ENCODE results near the gene SMOC2. TPM values are rescaled to one million over a fixed set of nuclear protein-coding genes. Genes with fewer than 3 reads are reported as not detected.

The SMOC2 gene
- total RNA-seq, 6 experiments from 2014 or later: 0.42 to 3.5 (median 1.2) TPM

GRCh38 chr6:168695701-168696100 is 254.7 kb downstream of the SMOC2 start:
- Histone ChIP-seq H3K9me3 (no peaks in the 10 kb centered on the region), H3K36me3 (no peaks in the 10 kb centered on the region), H3K27ac (no peak overlapping the region), H3K4me3 (no peak overlapping the region), H3K4me1 (no peaks in the 10 kb centered on the region), H3K27me3 (no peaks in the 10 kb centered on the region)
- TF ChIP-seq, protein P1, sequence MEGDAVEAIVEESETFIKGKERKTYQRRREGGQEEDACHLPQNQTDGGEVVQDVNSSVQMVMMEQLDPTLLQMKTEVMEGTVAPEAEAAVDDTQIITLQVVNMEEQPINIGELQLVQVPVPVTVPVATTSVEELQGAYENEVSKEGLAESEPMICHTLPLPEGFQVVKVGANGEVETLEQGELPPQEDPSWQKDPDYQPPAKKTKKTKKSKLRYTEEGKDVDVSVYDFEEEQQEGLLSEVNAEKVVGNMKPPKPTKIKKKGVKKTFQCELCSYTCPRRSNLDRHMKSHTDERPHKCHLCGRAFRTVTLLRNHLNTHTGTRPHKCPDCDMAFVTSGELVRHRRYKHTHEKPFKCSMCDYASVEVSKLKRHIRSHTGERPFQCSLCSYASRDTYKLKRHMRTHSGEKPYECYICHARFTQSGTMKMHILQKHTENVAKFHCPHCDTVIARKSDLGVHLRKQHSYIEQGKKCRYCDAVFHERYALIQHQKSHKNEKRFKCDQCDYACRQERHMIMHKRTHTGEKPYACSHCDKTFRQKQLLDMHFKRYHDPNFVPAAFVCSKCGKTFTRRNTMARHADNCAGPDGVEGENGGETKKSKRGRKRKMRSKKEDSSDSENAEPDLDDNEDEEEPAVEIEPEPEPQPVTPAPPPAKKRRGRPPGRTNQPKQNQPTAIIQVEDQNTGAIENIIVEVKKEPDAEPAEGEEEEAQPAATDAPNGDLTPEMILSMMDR (IDR thresholded peaks at IDR 0.05): no peak
- no peak for TF ChIP-seq POLR2A (IDR thresholded peaks at IDR 0.05)
- DNase-seq: no peak
- intact Hi-C loops (cut with DNase I): no loop called here
- no peak for ATAC-seq
- WGBS (ENCODE audit: insufficient coverage, low coverage, low lambda C conversion rate, missing lambda C conversion rate): 57% methylated on average over 4 of the region's 4 CpGs

GRCh38 chr6:168698923-168699322 is 257.9 kb downstream of the SMOC2 start:
- no peaks in the 10 kb centered on the region for H3K9me3 ChIP-seq
- no peaks in the 10 kb centered on the region for H3K27me3 ChIP-seq
- TF ChIP-seq POLR2A (IDR thresholded peaks at IDR 0.05): no peak
- TF ChIP-seq, protein P1 (IDR thresholded peaks at IDR 0.05): no peak
- ATAC-seq (no peak), DNase-seq (no peak)
- H3K4me1 ChIP-seq: no peaks in the 10 kb centered on the region
- H3K36me3 ChIP-seq: no peaks in the 10 kb centered on the region
- no peak overlapping the region for H3K27ac ChIP-seq
- intact Hi-C loops (cut with DNase I): no loop called here
- WGBS (ENCODE audit: insufficient coverage, low coverage, low lambda C conversion rate, missing lambda C conversion rate): 16% methylated on average over 3 of the region's 5 CpGs
- no peak overlapping the region for H3K4me3 ChIP-seq

DNA sequence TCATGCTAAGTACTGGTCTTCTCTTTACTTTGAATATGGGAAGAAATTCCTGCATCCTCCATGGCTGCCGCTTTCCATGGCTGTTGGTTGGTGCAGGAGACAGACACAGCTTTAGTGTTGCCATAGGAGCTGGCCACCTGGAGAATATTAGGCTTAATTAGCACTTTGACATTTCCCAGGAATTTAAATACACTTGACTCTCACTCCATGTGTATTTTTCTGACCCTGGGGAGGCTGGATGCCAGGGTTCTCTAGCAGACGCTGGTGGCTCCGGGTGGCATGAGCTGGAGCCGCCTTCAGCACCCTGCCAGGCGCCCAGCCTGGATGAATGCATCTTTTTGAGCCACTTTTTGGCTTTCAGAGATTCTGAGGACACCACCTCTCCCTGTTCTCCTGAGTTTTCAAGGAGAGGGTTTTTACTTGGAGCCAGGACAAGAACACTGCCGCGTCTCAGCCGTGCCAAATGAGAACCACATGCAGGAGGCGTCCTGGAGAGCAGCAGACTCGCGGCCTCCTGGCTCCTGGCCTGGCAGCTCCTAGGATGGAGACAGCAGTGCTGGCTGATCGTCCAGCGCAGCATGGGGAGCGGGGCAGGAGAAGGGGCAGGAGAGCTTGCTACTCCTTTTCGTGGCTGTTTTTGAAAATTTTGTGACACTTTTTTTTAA is 258.8 kb downstream of the SMOC2 start:
- ATAC-seq (no peak), DNase-seq (no peak)
- no peaks in the 10 kb centered on the region for H3K27me3 ChIP-seq
- H3K27ac ChIP-seq: no peak overlapping the region
- H3K9me3 ChIP-seq: no peaks in the 10 kb centered on the region
- no peaks in the 10 kb centered on the region for H3K4me1 ChIP-seq
- WGBS (ENCODE audit: insufficient coverage, low coverage, low lambda C conversion rate, missing lambda C conversion rate): 65% methylated on average over 9 of the region's 15 CpGs
- H3K36me3 ChIP-seq: no peaks in the 10 kb centered on the region
- intact Hi-C loops (cut with DNase I): no loop called here
- no peak overlapping the region for H3K4me3 ChIP-seq
- no peak for TF ChIP-seq POLR2A (IDR thresholded peaks at IDR 0.05)
- TF ChIP-seq, protein P1 (IDR thresholded peaks at IDR 0.05): no peak

DNA sequence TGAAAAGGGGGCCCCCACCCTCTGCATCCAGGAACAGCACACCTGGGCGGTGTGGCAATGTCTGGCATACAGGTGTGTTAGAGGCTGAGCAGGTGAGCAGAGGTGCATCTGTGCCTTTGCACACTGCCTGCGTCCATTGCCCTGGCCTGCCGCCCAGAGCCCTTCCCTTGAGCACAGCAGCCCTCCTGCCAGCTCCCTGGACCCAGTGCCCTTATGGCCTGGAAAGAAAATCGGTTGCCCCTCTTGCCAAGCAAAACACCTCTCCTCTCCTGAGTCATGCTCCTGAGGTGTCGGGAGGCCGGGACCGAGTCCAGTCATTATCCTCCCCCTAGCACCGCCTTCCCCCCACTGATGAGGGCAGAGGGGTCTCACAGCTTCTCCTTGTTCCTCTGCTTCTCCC is 259.9 kb downstream of the SMOC2 start:
- DNase-seq: no peak
- no peak overlapping the region for H3K4me3 ChIP-seq
- H3K36me3 ChIP-seq: no peaks in the 10 kb centered on the region
- H3K9me3 ChIP-seq: no peaks in the 10 kb centered on the region
- no peaks in the 10 kb centered on the region for H3K4me1 ChIP-seq
- intact Hi-C loops (cut with DNase I): no loop called here
- no peak overlapping the region for H3K27ac ChIP-seq
- no peaks in the 10 kb centered on the region for H3K27me3 ChIP-seq
- peak in 1 of 4 donors; percentile 17 for ATAC-seq
- 76% methylated on average over 3 of the region's 8 CpGs for whole genome bisulfite sequencing (ENCODE audit: insufficient coverage, low coverage, low lambda C conversion rate, missing lambda C conversion rate)
- no peak for TF ChIP-seq POLR2A (IDR thresholded peaks at IDR 0.05)
- TF ChIP-seq, protein P1 (IDR thresholded peaks at IDR 0.05): no peak
